Upper lobe of right lung (tissue), 1 donor: ENCODE data around the gene SALL4. TPM values are rescaled to one million over a fixed set of nuclear protein-coding genes. Genes with fewer than 3 reads are reported as not detected.
"Not testable (repeated sequence)": the region's sequence is repeated elsewhere in the genome, so short reads cannot be mapped to it uniquely, and the experiment has no call there.

Source experiments
- ATAC-seq: fragments of 200-7000 bp; cut with Tn5 transposase; one replicate; pipeline ENCODE4 v1.9.1; 2020; ENCODE audit warnings: mild to moderate bottlenecking, moderate library complexity
- DNase-seq: peaks from one replicate; pipeline ENCODE4 v3.0.0-alpha.2; 2020
- H3K27ac ChIP-seq: fragments of 200-600 bp; one replicate; pipeline ENCODE4 v1.8.0; 2022
- H3K27me3 ChIP-seq: fragments of 200-600 bp; one replicate; pipeline ENCODE4 v1.8.0; 2022; ENCODE audit warnings: mild to moderate bottlenecking
- H3K36me3 ChIP-seq: fragments of 200-600 bp; one replicate; pipeline ENCODE4 v1.8.0; 2022
- H3K4me1 ChIP-seq: fragments of 200-600 bp; one replicate; pipeline ENCODE4 v1.8.0; 2022
- H3K4me3 ChIP-seq: fragments of 200-600 bp; one replicate; pipeline ENCODE4 v1.8.0; 2022; ENCODE audit warnings: mild to moderate bottlenecking
- H3K9me3 ChIP-seq: fragments of 200-600 bp; one replicate; pipeline ENCODE4 v1.8.0; 2022
- CTCF ChIP-seq: fragments of 200-600 bp; IDR thresholded peaks from one replicate; pipeline ENCODE4 v1.8.0; 2022; ENCODE audit warnings: antibody characterized with exemption
- intact Hi-C: fragments of 100-400 bp; cut with DNase I; formaldehyde crosslinking; loops from one replicate; pipeline ENCODE4 v1.11.0; 2022
- total RNA-seq: library from RNA; stranded (reverse); fragmentation: NEBNext Ultra II Directional; extraction: Animal tissue kit (Norgen Biotek cat#: 25700); gene quantifications from one replicate; pipeline ENCODE4 v1.2.1, GENCODE V29; 2021
- donor health status: DM: no; HTN: yes; CAD: no; lungs with severe emphysema.

SALL4 gene
- total RNA-seq, 1 donor from 2014 or later, result 0.43 TPM

- Histone ChIP-seq H3K4me1 (no peaks in the 10 kb centered on the region), H3K36me3 (no peaks in the 10 kb centered on the region), H3K27me3 (no peaks in the 10 kb centered on the region), H3K4me3 (peak within 1 kb of the TSS; percentile 76), H3K9me3 (no peaks in the 10 kb centered on the region), H3K27ac (peak within 1 kb of the TSS; percentile 65)
- DNase-seq, result peak; percentile 73
- peak; percentile 43 for ATAC-seq
- no peak for TF ChIP-seq CTCF
- intact Hi-C loops, result no loop called here
These were observed 34.2 kb downstream of the SALL4 start, which contains the start of gene ATP9A for GRCh38 chr20:51767867-51768758. Gene ATP9A, minus strand, starts transcription at chr20:51768390. Its CDS starts 21 bp downstream, at chr20:51768369.

- no peaks in the 10 kb centered on the region for H3K36me3 ChIP-seq
- peak; percentile 21 for TF ChIP-seq CTCF
- H3K9me3 ChIP-seq, result no peaks in the 10 kb centered on the region
- intact Hi-C loops, result no loop called here
- no peaks in the 10 kb centered on the region for H3K27me3 ChIP-seq
- H3K27ac ChIP-seq, result peak overlapping the region; percentile 65
- peak overlapping the region; percentile 76 for H3K4me3 ChIP-seq
- peak; percentile 94 for DNase-seq
- peak; percentile 98 for ATAC-seq
- no peaks in the 10 kb centered on the region for H3K4me1 ChIP-seq
These were observed 35.1 kb downstream of the SALL4 start for GRCh38 chr20:51766994-51767866.

- ATAC-seq, intact Hi-C loops, H3K4me3 ChIP-seq, H3K27ac ChIP-seq, H3K36me3 ChIP-seq, H3K4me1 ChIP-seq, DNase-seq, H3K9me3 ChIP-seq, H3K27me3 ChIP-seq: not testable (repeated sequence)
These were observed 36.9 kb downstream of the SALL4 start for GRCh38 chr20:51765381-51765780.

GRCh38 chr20:51763965-51764602, 38.2 kb downstream of the SALL4 start:
- H3K4me1 ChIP-seq, result no peaks in the 10 kb centered on the region
- no peak for DNase-seq
- H3K27ac ChIP-seq, result no peak overlapping the region
- TF ChIP-seq CTCF, result no peak
- no peaks in the 10 kb centered on the region for H3K36me3 ChIP-seq
- ATAC-seq, result no peak
- no peaks in the 10 kb centered on the region for H3K27me3 ChIP-seq
- intact Hi-C loops, result no loop called here
- H3K9me3 ChIP-seq, result no peaks in the 10 kb centered on the region
- H3K4me3 ChIP-seq, result no peak overlapping the region

GRCh38 chr20:51760905-51761546, 41.3 kb downstream of the SALL4 start:
- no peak overlapping the region for H3K4me3 ChIP-seq
- DNase-seq, result no peak
- no peaks in the 10 kb centered on the region for H3K36me3 ChIP-seq
- no peaks in the 10 kb centered on the region for H3K4me1 ChIP-seq
- ATAC-seq, result no peak
- intact Hi-C loops, result no loop called here
- H3K27me3 ChIP-seq, result no peaks in the 10 kb centered on the region
- no peaks in the 10 kb centered on the region for H3K9me3 ChIP-seq
- H3K27ac ChIP-seq, result no peak overlapping the region
- no peak for TF ChIP-seq CTCF
